ENCODE data around the gene ZBTB7C. TPM values are rescaled to one million over a fixed set of nuclear protein-coding genes. Genes with fewer than 3 reads are reported as not detected.

The ZBTB7C gene
- total and polyA plus RNA-seq, 2 of the 8 experiments (the other 6 are each of a cell fraction or from before 2014, with no cell fraction given) = 0.15 to 0.45 TPM

GRCh38 chr18:48308027-48308635 is 101.1 kb downstream of the ZBTB7C start:
- CTCF ChIA-PET (ENCODE audit: partially characterized antibody) = interaction anchor here (1.0 to 1.6 kb wide), 3 partner anchors 9 to 137 kb away, joined by 3 to 7 read pairs (median 4); no protein-coding TSS in a partner anchor
- no peak overlapping the region for H4K91ac ChIP-seq (replicated peaks; ENCODE audit: insufficient read length, low read length)
- WGBS, 2 experiments (ENCODE audit: extremely low coverage in 1 of 2, insufficient coverage in 1 of 2, insufficient read length in 1 of 2, insufficient replicate concordance in 2 of 2, low coverage in 1 of 2, low lambda C conversion rate in 2 of 2, missing lambda C conversion rate in 1 of 2) = 89% methylated on average over 3 of the region's 3 CpGs; no CpG with 5 or more reads in 1 of the 2 experiments

More at GRCh38 chr18:48308027-48308635, 101.1 kb downstream of the ZBTB7C start:
- no peak overlapping the region for H2AK5ac ChIP-seq (ENCODE audit: low read depth, low read length)
- no peak for TF ChIP-seq SUZ12 (IDR thresholded peaks at IDR 0.05; ENCODE audit: low read length)
- no peak for TF ChIP-seq JUND (IDR thresholded peaks at IDR 0.05; ENCODE audit: low read length)
- TF ChIP-seq KDM1A (IDR thresholded peaks at IDR 0.05; ENCODE audit: borderline replicate concordance, low read length) = no peak
- H3K27ac ChIP-seq (ENCODE audit: low read depth, low read length) = no peak overlapping the region
- no peak overlapping the region for H2BK120ac ChIP-seq (replicated peaks; ENCODE audit: low read depth, low read length)
- H3K27me3 ChIP-seq (replicated peaks in 1 of 4; ENCODE audit: control insufficient read depth in 3 of 4, extremely low read depth in 1 of 4, insufficient read depth in 3 of 4, low read length in 3 of 4) = no peaks in the 10 kb centered on the region; a peak in 1 of 7 replicates
- no peak overlapping the region for H3K56ac ChIP-seq (replicated peaks; ENCODE audit: insufficient read length, low read depth, low read length)
- H2AFZ ChIP-seq (ENCODE audit: low read length) = no peak overlapping the region
- POLR2A ChIA-PET (ENCODE audit: partially characterized antibody) = interaction anchor here (1.1 kb wide), 1 partner anchor 9 kb away, joined by 3 read pairs; no protein-coding TSS in a partner anchor
- H3K79me2 ChIP-seq (ENCODE audit: control insufficient read depth in 1 of 2, insufficient read depth in 2 of 2, low read length in 2 of 2) = no peaks in the 10 kb centered on the region
- H2BK20ac ChIP-seq (ENCODE audit: low read length) = no peak overlapping the region
- no peak overlapping the region for H3K14ac ChIP-seq (ENCODE audit: insufficient read length)
- H3K4me2 ChIP-seq (ENCODE audit: insufficient read depth in 1 of 2, low read depth in 2 of 2, low read length in 2 of 2) = no peak overlapping the region
- no peak overlapping the region for H4K8ac ChIP-seq (ENCODE audit: extremely low read depth, insufficient read depth, low read length)
- peak overlapping the region; percentile 72; the same call in 1 of the 2 replicates for H2BK15ac ChIP-seq (ENCODE audit: low read length)
- no peak overlapping the region for H3K9ac ChIP-seq (replicated peaks in 1 of 4; ENCODE audit: extremely low read depth in 1 of 4, low read depth in 3 of 4, low read length in 3 of 4)
- no peak overlapping the region for H3K4me3 ChIP-seq (ENCODE audit: extremely low read depth in 1 of 4, insufficient read depth in 2 of 4, low read depth in 3 of 4, low read length in 4 of 4)
- no peak overlapping the region for H2BK12ac ChIP-seq (ENCODE audit: low read depth, low read length)
- no peaks in the 10 kb centered on the region for H3K9me3 ChIP-seq (ENCODE audit: insufficient read depth in 2 of 2, low read depth in 1 of 2, low read length in 1 of 2)
- FAIRE-seq (no peak), DNase-seq (ENCODE audit: low read depth in 1 of 2, low spot score in 2 of 2) (no peak)
- H3K4me1 ChIP-seq (replicated peaks in 1 of 4; ENCODE audit: control insufficient read depth in 3 of 4, insufficient read depth in 4 of 4, low read length in 3 of 4) = no peaks in the 10 kb centered on the region
- no peak overlapping the region for H3K18ac ChIP-seq (ENCODE audit: extremely low read depth, low read length)
- no peak overlapping the region for H3K4ac ChIP-seq (replicated peaks; ENCODE audit: insufficient read length, low read depth, low read length)
- H3K23me2 ChIP-seq (ENCODE audit: low read depth, low read length) = no peaks in the 10 kb centered on the region; the same call in 1 of the 2 replicates
- H3K36me3 ChIP-seq (ENCODE audit: control insufficient read depth in 2 of 4, insufficient read depth in 4 of 4, low read length in 3 of 4) = no peaks in the 10 kb centered on the region
- H2BK5ac ChIP-seq (ENCODE audit: low read depth, low read length) = no peak overlapping the region
- no peaks in the 10 kb centered on the region for H3K79me1 ChIP-seq (ENCODE audit: low read depth, low read length)
- H4K5ac ChIP-seq (ENCODE audit: insufficient read length, low read depth, low read length) = no peak overlapping the region
- H4K20me1 ChIP-seq (replicated peaks in 1 of 2; ENCODE audit: control insufficient read depth in 1 of 2, insufficient read depth in 2 of 2, low read length in 2 of 2) = no peaks in the 10 kb centered on the region
- H3K23ac ChIP-seq (ENCODE audit: insufficient read length) = no peak overlapping the region
